CD4-positive, alpha-beta T cell treated with Interleukin-21 for 1 hour (primary cell): ENCODE measurements around the gene LRIF1.
"Not testable (repeated sequence)": the region's sequence is repeated elsewhere in the genome, so short reads cannot be mapped to it uniquely, and the experiment has no call there.

Experiments used
- DNase-seq: peaks from one replicate; pipeline ENCODE4 v3.0.0-alpha.2; 2020

LRIF1 gene

DNA sequence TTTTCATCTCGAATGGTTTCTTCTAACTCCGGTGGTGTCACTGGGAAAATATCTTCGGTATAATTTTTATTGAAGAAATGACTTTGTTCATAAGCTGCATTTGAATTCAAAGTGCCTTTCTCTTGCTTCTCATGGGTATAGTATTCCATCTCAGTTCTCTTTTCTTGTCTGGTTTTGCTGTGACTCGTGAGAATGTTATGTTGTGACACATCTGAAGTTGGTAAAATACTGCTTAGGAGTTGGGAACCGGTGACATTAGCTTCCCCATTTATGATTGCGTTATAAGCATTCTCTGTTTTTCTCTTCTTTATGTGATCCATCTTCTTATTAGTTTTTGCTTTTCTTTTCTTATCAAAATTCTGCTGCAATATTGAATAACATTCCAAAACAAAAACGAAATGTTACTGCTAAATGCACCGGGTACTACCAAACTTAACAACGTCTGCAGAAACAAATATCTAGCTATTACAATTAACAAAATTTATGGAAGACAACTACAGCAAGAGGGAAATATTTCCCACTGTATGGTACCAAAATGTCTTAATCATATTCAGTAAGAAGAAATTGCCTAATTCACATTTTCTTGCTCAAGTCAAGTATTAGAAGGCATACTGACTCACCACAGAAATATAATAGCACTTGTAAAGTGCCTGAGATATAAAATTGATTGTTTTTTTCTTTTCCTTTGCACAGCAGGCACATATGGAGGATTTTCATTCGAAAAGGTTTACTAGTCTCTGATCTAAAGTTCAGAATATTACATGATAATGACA is 15.5 kb downstream of the LRIF1 start:
- DNase-seq, result no peak

DNA sequence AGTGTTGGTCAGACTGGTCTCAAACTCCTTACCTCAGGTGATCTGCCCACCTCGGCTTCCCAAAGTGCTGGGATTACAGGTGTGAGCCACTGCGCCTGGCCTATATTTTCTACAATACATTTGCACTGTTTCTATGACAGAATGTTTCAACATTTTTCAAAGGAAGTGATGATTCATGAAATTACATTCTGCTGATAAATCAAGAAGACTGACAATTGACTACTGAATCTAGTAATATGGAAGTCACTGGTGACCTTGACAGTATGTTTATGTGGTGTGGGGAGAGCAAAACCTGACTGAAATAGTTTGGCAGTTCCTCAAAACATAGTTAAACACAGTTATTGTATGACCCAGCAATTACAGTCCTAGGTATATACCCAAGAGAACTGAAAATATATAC is 18.1 kb downstream of the LRIF1 start:
- no peak for DNase-seq

DNA sequence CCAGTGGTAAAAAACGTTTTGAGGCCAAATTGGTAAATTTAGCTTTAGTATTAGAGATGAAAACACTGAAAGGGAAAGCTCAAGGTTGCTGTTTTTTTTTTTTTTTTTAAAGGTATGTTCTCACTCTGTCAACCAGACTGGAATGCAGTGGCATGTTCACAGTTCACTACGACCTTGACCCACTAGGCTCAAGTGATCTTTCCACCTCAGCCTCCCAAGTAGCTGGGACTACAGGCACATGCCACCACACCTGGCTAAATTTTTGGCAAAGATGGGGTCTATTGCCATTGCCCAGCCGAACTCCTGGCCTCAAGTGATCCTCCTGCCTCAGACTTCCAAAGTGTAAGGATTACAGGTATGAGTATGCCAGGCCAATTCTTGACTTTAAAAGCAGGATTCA is 18.9 kb downstream of the LRIF1 start:
- DNase-seq, result no peak

DNA sequence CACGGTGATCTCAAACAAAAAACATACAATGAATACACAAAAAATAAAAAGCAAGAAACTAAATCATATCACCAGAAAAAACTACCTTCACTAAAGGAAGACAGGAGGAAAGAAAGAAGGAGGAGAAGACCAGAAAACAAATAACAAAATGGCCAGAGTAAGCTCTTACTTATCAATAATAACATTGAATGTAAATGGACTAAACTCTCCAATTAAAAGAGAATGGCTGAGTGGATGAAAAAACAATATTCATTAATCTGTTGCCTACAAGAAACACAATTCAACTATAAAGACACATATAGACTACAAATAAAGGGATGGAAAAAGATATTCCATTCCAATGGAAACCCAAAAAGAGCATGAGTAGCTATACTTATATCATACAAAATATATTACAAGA is 27.2 kb downstream of the LRIF1 start:
- DNase-seq, result no peak

DNA sequence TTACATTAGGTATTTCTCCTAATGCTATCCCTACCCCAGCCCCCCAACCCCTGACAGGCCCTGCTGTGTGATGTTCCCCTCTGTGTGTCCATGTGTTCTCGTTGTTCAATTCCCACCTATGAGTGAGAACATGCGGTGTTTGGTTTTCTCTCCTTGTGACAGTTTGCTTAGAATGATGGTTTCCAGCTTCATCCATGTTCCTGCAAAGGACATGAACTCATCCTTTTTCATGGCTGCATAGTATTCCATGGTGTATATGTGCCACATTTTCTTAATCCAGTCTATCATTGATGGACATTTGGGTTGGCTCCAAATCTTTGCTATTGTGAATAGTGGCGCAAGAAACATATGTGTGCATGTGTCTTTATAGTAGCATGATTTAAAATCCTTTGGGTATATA is 32.6 kb downstream of the LRIF1 start:
- not testable (repeated sequence) for DNase-seq

DNA sequence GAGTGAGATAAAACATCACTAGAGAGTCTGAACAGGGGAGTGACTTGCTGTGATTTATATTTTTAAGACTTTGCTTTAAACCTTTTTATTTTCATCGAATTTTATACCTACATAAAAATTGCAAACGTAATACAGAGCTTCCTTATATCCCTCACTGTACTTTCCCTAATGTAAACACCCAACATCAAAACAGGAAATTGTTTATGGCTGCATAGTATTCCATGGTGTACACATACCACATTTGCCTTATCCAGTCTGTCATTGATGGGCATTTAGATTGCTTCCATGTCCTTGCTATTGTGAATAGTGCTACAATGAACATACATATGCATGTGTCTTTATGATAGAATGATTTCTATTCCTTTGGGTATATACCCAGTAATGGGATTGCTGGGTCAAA is 34.8 kb downstream of the LRIF1 start:
- no peak for DNase-seq

DNA sequence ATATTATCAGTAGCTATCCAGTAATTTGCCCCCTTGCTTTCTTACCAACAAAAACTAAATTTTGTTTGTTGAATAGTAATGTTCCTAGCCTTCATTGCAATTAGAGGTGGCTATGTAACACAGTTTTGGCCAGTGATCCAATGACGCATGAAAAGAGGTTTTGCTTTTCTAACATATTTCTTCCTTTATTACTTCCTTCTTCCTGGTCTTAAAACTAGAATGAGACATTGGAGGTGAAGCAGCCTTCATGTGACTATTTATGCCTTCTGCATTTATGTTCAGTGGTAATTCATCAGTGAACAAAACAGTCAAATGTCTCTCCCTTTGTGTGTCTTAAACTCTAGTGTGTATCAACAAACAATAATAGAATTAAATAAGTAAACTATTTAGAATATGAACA is 35.5 kb downstream of the LRIF1 start:
- no peak for DNase-seq

DNA sequence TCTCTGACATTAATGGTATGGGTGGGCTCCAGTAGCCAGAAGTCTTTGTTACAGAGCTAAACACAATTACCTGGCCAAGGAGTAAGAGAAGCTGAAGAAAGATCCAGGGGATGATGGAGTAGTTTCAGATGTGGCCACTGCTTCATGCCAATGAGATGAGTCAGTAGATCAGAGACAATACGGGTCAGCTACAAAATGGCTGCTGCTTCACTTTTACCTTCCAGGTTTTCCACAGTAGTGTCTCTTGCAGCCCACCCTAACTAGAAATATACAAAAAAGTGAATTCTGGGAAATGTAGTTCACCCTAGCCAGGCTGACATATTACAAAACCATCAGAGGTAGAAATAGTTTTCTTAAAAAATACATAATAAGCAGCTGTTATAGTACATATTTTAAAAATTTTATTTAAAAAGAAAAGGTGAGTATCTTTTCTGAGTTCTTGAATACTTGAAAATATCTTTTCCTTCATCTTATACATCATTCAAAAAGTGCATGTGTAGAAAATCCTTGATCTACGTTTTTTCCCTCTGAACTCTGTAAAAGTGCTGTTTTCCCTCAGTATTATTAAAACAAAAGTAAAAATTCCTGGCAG is 36.1 kb downstream of the LRIF1 start:
- no peak for DNase-seq

DNA sequence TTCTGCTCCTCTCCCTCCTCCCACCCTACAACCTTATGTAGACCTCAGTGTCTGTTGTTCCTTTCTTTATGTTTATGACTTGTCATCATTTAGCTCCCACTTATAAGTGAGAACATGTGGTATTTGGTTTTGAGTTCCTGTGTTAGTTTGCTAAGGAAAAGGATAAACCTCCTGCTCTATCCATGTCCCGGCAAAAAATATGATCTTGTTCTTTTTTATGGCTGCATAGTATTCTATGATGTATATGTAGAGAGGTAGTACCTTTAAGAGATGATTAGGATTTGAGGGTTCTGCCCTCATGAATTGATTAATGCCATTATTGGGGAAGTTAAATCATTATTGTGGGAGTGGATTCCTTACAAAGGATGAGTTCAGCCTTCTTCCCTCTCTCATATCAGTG is 41.8 kb downstream of the LRIF1 start:
- no peak for DNase-seq

DNA sequence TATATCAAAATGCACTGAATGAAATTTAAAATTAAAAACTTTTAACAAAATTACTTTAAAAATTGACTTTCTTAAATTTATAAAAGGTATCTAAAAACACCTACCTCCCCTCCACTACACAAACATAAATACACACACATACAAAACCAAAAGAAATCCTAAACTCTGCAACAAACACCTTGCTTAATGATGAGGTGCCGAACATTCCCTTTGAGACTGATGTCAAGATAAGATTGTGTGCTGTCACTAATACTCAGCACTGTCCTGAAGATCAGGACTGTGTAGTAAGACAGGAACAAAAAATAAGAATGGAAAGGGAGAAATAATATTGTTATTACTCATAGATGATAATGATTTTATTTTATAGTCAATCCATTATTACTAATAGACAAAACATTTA is 45.7 kb downstream of the LRIF1 start:
- DNase-seq, result no peak

DNA sequence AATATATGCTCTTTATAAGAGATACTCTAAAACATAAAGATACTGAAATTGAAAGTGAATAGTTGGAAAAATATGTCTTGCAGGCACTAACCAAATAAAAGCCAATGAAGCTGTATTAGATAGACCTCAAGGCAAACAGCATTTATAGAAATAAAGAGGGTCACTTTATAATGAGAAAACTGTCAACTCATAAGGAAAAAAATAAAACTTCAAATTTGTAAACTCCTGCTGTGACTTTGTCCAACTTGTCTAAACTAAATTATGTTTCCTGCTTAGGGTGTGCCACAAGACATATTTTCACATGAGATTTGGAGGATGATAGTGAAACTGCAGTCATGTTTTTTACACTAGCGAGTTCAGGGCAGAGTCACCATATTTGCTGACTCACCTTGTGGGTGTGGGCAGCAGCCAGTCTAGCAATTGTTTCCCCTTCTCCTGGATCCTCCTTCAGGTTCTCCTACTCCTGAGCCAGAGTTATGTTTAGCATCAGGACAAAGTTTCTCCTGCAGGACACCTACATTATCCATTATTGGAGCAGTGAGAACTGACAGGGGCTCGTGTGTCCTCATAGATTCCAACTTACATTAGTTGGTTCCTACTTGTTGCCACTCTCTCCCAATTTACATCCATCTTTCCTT is 46.9 kb downstream of the LRIF1 start:
- DNase-seq, result peak; percentile 42

DNA sequence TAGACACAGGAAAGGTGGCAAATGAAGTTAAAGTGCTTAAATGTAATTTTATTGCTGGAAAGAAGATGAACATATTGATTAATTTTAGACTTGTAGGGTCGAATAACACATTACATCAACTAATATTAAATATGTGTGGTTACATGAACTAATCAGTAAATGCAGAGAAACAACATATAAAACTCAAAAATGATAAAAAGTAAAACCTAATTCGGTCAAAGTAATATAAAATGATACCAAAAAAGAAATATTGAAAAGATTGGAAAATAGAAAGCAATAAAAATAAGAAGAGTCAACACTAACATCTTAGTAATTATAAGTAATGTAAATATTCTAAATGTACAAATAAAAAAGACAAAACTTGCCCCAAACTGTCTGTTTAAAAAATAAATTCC is 47.5 kb downstream of the LRIF1 start:
- no peak for DNase-seq

DNA sequence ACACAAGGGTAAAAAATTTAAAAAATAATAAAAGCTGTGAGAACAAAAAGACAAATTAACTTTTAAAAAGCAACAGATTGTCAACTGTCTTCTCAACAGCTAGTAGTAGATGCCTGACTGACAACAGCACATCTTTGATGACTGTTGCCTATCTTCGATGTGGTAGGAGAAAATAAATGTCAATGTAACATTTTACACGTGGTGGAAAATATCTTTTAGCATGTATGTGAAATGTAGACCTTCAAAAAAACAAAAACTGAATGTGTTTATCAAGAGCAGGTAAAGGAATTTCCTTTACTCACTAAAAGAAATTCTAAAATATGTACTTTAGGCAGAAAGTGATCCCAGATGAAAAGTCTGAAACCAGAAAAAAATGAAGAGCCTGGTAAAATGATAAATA is 47.9 kb downstream of the LRIF1 start:
- DNase-seq, result no peak

DNA sequence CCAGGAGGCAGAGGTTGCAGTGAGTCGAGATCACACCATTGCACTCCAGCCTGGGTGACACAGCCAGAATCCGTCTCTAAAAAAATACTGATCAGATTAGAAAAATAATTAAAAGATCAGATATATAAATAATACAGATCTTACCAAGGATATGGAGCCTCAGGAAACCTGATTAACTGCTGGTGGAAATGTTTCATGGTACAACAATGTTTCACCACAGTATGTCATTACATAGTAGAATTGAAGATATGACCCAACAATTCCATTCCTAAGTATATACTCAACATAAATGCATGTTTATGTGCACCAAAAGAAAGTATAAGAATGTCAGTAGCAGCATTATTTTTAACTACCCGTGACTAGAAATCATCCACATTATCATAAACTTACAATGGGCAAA is 49.0 kb downstream of the LRIF1 start:
- no peak for DNase-seq

DNA sequence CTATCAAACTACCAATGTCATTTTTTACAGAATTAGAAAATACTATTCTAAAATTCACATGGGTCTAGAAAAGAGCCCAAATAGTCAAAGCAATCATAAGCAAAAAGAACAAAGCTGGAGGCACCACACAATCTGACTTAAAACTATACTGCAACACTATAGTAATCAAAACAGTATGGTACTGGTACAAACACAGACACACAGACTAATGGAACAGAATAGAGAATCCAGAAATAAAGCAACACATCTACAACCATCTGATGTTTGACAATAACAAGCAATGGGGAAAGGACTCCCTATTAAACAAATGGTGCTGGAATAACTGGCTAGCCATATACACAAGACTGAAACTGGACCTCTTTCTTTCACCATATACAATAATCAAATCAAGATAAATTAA is 50.9 kb downstream of the LRIF1 start:
- DNase-seq, result no peak

DNA sequence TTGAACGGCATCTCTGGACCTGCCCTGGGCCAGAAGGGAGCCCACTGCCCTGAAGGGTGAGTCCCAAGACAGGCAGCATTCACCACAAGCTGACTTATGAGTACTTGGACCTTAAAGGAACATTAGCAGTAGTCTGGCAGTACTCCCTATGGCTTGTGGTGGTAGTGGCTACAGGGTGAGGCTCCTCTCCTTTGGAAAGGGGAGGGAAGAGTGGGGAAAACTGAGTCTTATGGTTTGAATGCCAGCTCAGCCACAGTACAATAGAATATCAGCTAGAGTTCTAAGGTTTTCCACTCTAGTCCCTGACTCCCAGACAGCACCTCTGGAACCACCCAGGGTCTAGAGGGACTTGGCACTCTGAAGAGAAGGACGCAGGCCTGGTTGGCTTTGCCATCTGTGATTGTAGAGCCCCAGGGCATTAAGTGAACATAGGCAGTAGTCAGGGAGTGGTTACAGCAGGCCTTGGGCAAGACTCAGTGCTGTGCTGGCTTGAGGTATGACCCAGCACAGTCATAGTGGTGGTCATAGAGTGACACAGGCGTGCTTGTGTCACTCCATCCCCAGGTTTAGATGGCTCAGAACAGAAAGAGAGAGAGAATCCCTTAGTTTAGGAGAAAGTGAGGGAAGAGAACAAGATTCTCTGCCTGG is 59.7 kb downstream of the LRIF1 start:
- no peak for DNase-seq

DNA sequence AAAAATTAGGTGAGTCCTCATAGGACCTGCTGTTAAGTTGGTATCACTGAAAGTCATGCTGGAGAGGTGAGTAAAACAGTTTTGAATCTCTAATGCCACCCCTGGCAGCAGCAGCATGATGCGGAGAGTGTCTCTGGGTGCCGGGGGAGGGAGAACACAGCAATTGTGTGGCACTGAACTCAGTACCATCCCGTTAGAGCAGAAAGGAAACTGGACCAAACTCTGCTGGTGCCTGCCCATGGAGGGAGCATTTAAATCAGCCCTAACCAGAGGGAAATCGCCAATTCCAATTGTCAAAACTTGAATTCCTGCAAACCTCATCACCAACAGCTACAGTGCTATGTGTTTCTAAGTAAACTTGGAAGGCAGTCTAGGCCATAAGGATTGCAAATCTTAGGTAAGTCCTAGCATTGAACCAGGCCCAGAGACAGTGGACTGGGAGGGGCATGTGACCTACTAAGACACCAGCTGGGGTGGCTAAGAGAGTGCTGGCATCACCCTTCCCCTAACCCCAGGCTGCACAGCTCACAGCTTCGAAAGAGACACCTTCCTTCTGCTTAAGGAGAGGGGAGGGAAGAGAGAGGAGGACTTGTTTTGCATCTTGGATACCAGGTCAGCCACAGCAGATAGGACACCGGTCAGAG is 60.8 kb downstream of the LRIF1 start:
- DNase-seq, result no peak

DNA sequence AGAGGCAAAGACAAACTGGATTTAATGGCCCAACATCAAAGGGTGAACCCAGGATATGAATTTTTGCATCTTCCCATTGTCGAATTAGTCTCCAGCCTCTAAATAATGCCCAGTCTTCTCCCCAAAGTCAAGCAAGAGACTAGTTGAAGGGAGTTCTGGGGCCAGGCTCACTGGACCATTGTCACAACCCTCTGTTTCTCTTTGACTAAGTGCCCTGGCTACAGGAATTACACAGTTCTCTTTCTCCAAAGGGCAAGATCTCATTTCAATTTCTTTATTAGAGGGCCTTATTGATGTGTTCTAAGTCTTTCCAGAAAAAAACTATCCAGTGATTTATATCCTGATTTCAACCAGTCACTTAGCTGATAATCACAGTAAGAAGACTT is 64.3 kb downstream of the LRIF1 start:
- no peak for DNase-seq

DNA sequence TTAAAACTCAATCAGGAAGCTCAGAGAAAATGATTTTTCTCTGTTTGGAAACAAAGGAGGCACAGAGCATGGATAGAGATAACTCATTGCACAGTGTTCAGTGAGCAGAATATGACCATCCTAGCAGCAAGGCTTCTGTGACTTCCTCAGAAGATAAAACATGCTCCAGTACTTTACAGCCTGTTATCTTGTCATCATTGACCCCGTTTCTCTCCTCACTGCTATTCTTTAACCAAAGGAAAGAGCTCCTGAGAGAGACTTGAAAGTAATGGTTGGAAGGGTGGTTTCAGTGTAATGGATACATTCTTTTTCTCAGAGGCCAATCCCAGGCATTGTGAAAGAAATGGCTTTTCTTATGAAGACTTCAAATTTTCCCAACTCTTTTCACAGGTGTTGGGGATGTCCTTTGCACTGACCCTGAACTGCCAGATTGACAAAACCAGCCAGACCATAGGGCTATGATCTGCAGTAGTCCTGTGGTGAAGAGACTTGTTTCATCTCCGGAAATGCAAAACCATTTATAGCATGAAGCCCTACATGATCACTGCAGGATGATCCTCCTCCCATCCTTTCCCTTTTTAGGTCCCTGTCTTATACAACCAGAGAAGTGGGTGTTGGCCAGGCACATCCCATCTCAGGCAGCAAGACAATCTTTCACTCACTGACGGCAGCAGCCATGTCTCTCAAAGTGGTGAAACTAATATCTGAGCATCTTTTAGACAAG is 64.8 kb downstream of the LRIF1 start:
- DNase-seq, result no peak

DNA sequence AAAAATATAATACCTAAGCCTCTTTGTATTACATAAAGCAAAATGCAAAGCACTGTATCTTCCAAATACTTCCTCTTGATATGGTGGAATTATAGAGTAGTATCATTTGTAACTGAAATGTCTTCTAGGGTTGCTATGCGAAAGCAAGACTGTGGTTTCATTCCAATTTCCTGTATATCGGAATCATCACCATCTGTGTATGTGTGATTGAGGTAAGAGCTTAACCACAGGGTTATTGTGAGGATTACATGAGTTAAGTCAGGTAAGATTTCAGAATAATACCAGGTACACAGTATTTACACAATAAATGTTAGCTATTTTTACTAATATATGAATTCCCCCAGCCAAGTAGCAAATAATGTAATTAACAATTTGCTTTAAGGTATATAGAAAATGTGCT is 66.0 kb downstream of the LRIF1 start:
- DNase-seq, result no peak
